GM12878 (cell line): ENCODE data around the gene SUMF1. TPM values are rescaled to one million over a fixed set of nuclear protein-coding genes. Genes with fewer than 3 reads are reported as not detected.

Experiments used
- ATAC-seq: fragments of 200-7000 bp; cut with Tn5 transposase; 3 replicates; pipeline ENCODE4 v1.9.1; 2020; ENCODE audit warnings: mild to moderate bottlenecking, moderate library complexity
- BruUV-seq: library from RNA; stranded (reverse); fragments of 400-500 nt; replicated peaks from 2 replicates; lab custom pipeline; 2021; lab: Mats Ljungman, UMichigan
- CTCF ChIA-PET: fragments of 300-600 bp; sonication (Branson Sonifier 250); formaldehyde crosslinking; extraction: SDS; loops from one replicate; lab custom pipeline; 2021; ENCODE audit warnings: inconsistent platforms; lab: Yijun Ruan, JAX
- POLR2A ChIA-PET: fragments of 350-600 bp; formaldehyde crosslinking; extraction: SDS; loops from one replicate; lab custom pipeline; 2021; ENCODE audit warnings: inconsistent platforms; lab: Charles Lee
- RAD21 ChIA-PET: fragments of 300-600 bp; sonication (Branson Sonifier 250); formaldehyde crosslinking; loops from one replicate; lab custom pipeline; 2023; ENCODE audit warnings: antibody characterized with exemption; ENCODE audit not compliant: unreplicated experiment; lab: Charles Lee
- SMC1A ChIA-PET: fragments of 300-600 bp; sonication (Branson Sonifier 250); formaldehyde crosslinking; loops from one replicate; lab custom pipeline; 2023; ENCODE audit not compliant: unreplicated experiment, uncharacterized antibody; lab: Charles Lee
- DNase-seq: peaks from one replicate; pipeline ENCODE4 v3.0.0-alpha.2; 2011; ENCODE audit warnings: low read depth, low spot score
- FAIRE-seq: peaks from 3 replicates; lab custom pipeline; 2011; peaks lifted over from hg19 to GRCh38; lab: Jason Lieb, UNC
- H2AFZ ChIP-seq: 2 replicates; pipeline ENCODE4 v1.6.0; 2011; ENCODE audit warnings: low read depth, low read length, control low read depth; ENCODE audit not compliant: control insufficient read depth
- H3K27ac ChIP-seq: 2 replicates; pipeline ENCODE4 v1.5.1; 2011; ENCODE audit warnings: control low read depth; ENCODE audit not compliant: control insufficient read depth, insufficient read depth
- H3K27me3 ChIP-seq, 2 experiments: replicated peaks in 1 of 2; 2 replicates each; pipeline versions ENCODE4 v1.6.0 to v1.6.1; 2011; ENCODE audit warnings: low read length in 1 of 2; ENCODE audit not compliant: control insufficient read depth in 2 of 2, insufficient read depth in 2 of 2
- H3K36me3 ChIP-seq, 2 experiments: 2 replicates each; pipeline ENCODE4 v1.5.1; 2011; ENCODE audit warnings: low read length in 1 of 2; ENCODE audit not compliant: control insufficient read depth in 2 of 2, insufficient read depth in 2 of 2
- H3K4me1 ChIP-seq: 2 replicates; pipeline ENCODE4 v1.6.1; 2011; ENCODE audit warnings: mild to moderate bottlenecking, low read length, moderate library complexity, mixed read lengths; ENCODE audit not compliant: control insufficient read depth, insufficient read depth
- H3K4me2 ChIP-seq: 2 replicates; pipeline ENCODE4 v1.6.0; 2011; ENCODE audit warnings: control low read depth; ENCODE audit not compliant: control insufficient read depth, insufficient read depth
- H3K4me3 ChIP-seq: fragments of 200-600 bp; sonication (generic); 2 replicates; pipeline ENCODE4 v1.5.1; 2016
- H3K79me2 ChIP-seq: 2 replicates; pipeline ENCODE4 v1.6.0; 2011; ENCODE audit warnings: low read length; ENCODE audit not compliant: control insufficient read depth, insufficient read depth
- H3K9ac ChIP-seq: 2 replicates; pipeline ENCODE4 v1.8.0; 2011; ENCODE audit warnings: low read length, control low read depth, mixed read lengths; ENCODE audit not compliant: control insufficient read depth, insufficient read depth
- H3K9me3 ChIP-seq: replicated peaks from 3 replicates; pipeline ENCODE4 v1.5.1; 2011; ENCODE audit warnings: mild to moderate bottlenecking, low read length; ENCODE audit not compliant: control insufficient read depth, insufficient read depth
- H4K20me1 ChIP-seq: 2 replicates; pipeline ENCODE4 v1.6.0; 2011; ENCODE audit not compliant: control insufficient read depth, insufficient read depth
- CREB1 ChIP-seq: IDR thresholded peaks from 2 replicates; pipeline ENCODE4 v1.6.1; 2012; ENCODE audit warnings: low read depth, mild to moderate bottlenecking, inconsistent platforms
- ESRRA ChIP-seq: IDR thresholded peaks from 2 replicates; pipeline ENCODE4 v1.6.1; 2012; ENCODE audit warnings: mild to moderate bottlenecking, low read length, improper control_type of control experiment
- NBN ChIP-seq: fragments of 450-650 bp; IDR thresholded peaks from 2 replicates; pipeline ENCODE4 v1.6.1; 2016
- RCOR1 ChIP-seq: conservative IDR thresholded peaks from 2 replicates; pipeline ENCODE4 v1.6.1; 2012; ENCODE audit warnings: low read depth, low read length, improper control_type of control experiment
- RUNX3 ChIP-seq: IDR thresholded peaks from 2 replicates; pipeline ENCODE4 v1.6.1; 2012; ENCODE audit warnings: low read length, inconsistent platforms
- TCF12 ChIP-seq: IDR thresholded peaks from 2 replicates; pipeline ENCODE4 v1.6.1; 2011; ENCODE audit warnings: low read depth, mild to moderate bottlenecking, low read length
- TCF3 ChIP-seq: IDR thresholded peaks from 2 replicates; pipeline ENCODE4 v1.6.1; 2012; ENCODE audit warnings: low read depth, mild to moderate bottlenecking, low read length, borderline replicate concordance; ENCODE audit not compliant: insufficient read depth
- ZNF622 ChIP-seq: fragments of 450-650 bp; IDR thresholded peaks from 2 replicates; pipeline ENCODE4 v1.6.1; 2017; ENCODE audit warnings: mild to moderate bottlenecking, inconsistent platforms
- ZZZ3 ChIP-seq: IDR thresholded peaks from 2 replicates; pipeline ENCODE4 v1.6.1; 2011; ENCODE audit warnings: low read depth; ENCODE audit not compliant: control insufficient read depth, insufficient read length
- WGBS: methylation state at CpG from one replicate; pipeline ENCODE4 v1.1.6; 2016; ENCODE audit warnings: low lambda C conversion rate; ENCODE audit not compliant: insufficient replicate concordance, insufficient coverage; ENCODE audit errors: missing lambda C conversion rate; 5-methylcytosine and 5-hydroxymethylcytosine counted together
- in situ Hi-C: fragments of 300-500 bp; cut with MboI; formaldehyde crosslinking; loops from 9 replicates; pipeline ENCODE4 v1.14.3; 2018; ENCODE audit warnings: mixed read lengths
- intact Hi-C: fragments of 100-400 bp; cut with micrococcal nuclease; formaldehyde crosslinking; loops from one replicate; pipeline ENCODE4 v1.14.2; 2022; ENCODE audit not compliant: unreplicated experiment
- polyA plus RNA-seq, 11 experiments: library from polyadenylated mRNA; depleted of rRNA in 4 of 11; unstranded in 6 of 11; stranded (reverse) in 5 of 11; fragments of >200 nt; fragmentation: Nextera tagmentation in 4 of 11; fragmentation: Illumina TruSeq in 1 of 11; extraction: Ambion mirVana in 4 of 11; extraction: Trizol in 1 of 11; gene quantifications; 1 replicate in 1 of 11; 2 replicates in 10 of 11; pipeline versions ENCODE4 v1.2.1 to v1.2.3, GENCODE V29; 2011 to 2016; ENCODE audit warnings: inconsistent platforms in 2 of 11, missing spikeins in 2 of 11, low read depth in 1 of 11
- total RNA-seq, 4 experiments: library from RNA; depleted of rRNA in 3 of 4; stranded (reverse); fragments of >200 nt in 3 of 4; fragmentation: Illumina TruSeq in 1 of 4; extraction: Trizol in 1 of 4; gene quantifications; 2 replicates each; pipeline versions ENCODE4 v1.2.1 to v1.2.3, GENCODE V29; 2013 to 2021
- TF ChIP-seq, protein P1 (sequence below): IDR thresholded peaks from 2 replicates; pipeline ENCODE4 v1.6.1; 2012; ENCODE audit warnings: mild to moderate bottlenecking, low read depth, low read length
- TF ChIP-seq, protein P2 (sequence below): fragments of 450-650 bp; IDR thresholded peaks from 2 replicates; pipeline ENCODE4 v1.6.1; 2017; ENCODE audit warnings: antibody characterized with exemption, mild to moderate bottlenecking, moderate library complexity
- TF ChIP-seq, protein P3 (sequence below): fragments of 450-650 bp; IDR thresholded peaks from 2 replicates; pipeline ENCODE4 v1.6.1; 2017; ENCODE audit warnings: borderline replicate concordance
- TF ChIP-seq, protein P4 (sequence below): fragments of 450-650 bp; IDR thresholded peaks from 2 replicates; pipeline ENCODE4 v1.6.1; 2016; ENCODE audit warnings: mild to moderate bottlenecking

SUMF1 gene
- total and polyA plus RNA-seq, 10 of the 15 experiments (the other 5 are each of a cell fraction or from before 2014, with no cell fraction given): 3.2 to 14.3 (median 8.5) TPM

DNA sequence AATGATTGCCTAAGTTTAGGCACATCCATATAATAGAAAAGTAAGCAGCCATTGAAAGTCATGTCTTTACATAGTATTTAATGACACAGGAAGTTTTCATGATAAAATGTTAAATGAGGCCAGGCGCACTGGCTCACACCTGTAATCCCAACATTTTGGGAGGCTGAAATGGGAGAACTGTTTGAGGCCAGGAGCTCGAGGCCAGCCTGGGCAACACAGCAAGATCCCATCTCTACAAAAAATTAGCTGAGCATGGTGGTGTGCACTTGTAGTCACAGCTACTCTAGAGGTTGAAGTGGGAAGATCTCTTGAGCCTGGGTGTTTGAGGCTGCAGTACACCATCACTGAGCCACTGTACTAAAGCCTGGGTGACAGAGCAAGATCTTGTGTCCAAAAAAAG, 104.5 kb downstream of the SUMF1 start (continued):
- TF ChIP-seq, protein P1, sequence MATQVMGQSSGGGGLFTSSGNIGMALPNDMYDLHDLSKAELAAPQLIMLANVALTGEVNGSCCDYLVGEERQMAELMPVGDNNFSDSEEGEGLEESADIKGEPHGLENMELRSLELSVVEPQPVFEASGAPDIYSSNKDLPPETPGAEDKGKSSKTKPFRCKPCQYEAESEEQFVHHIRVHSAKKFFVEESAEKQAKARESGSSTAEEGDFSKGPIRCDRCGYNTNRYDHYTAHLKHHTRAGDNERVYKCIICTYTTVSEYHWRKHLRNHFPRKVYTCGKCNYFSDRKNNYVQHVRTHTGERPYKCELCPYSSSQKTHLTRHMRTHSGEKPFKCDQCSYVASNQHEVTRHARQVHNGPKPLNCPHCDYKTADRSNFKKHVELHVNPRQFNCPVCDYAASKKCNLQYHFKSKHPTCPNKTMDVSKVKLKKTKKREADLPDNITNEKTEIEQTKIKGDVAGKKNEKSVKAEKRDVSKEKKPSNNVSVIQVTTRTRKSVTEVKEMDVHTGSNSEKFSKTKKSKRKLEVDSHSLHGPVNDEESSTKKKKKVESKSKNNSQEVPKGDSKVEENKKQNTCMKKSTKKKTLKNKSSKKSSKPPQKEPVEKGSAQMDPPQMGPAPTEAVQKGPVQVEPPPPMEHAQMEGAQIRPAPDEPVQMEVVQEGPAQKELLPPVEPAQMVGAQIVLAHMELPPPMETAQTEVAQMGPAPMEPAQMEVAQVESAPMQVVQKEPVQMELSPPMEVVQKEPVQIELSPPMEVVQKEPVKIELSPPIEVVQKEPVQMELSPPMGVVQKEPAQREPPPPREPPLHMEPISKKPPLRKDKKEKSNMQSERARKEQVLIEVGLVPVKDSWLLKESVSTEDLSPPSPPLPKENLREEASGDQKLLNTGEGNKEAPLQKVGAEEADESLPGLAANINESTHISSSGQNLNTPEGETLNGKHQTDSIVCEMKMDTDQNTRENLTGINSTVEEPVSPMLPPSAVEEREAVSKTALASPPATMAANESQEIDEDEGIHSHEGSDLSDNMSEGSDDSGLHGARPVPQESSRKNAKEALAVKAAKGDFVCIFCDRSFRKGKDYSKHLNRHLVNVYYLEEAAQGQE: no peak
- TF ChIP-seq TCF3 (no peak), ZNF622 (no peak), ZZZ3 (no peak), ESRRA (no peak), RUNX3 (no peak)
- TF ChIP-seq, all 136 proteins: peak for 0

DNA sequence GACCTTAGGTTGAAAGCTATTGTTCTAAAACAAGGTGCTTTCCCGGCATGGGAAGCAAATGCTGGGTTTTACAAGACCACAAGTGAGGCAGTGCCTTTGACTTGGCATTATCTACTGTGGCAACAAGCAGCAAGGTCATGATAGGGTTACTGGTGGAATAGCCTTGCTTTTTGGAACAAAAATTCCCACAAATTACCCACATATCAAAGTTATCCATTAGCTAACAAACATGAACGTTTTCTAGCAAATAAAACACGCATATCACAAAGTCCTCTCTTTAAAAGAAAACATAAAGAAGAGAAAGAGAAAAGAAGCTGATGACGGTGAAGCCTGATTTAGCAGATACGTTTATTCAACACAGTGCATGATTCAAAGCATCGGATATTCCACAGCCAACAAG, 106.3 kb downstream of the SUMF1 start:
- 86% methylated on average over 6 of the region's 6 CpGs for WGBS
- H3K79me2 ChIP-seq: no peaks in the 10 kb centered on the region
- CTCF ChIA-PET: interaction anchor here (1.0 to 1.6 kb wide), 5 partner anchors 10 to 1161 kb away, joined by 3 to 7 read pairs (median 4); no protein-coding TSS in a partner anchor
- H3K27me3 ChIP-seq: no peaks in the 10 kb centered on the region
- H3K4me1 ChIP-seq: no peaks in the 10 kb centered on the region
- in situ Hi-C loops (no loop called here), intact Hi-C loops (no loop called here)
- RAD21 ChIA-PET: interaction anchor here (1.0 to 1.1 kb wide), 3 partner anchors 10 to 109 kb away, joined by 3 to 4 read pairs (median 3); no protein-coding TSS in a partner anchor
- no peaks in the 10 kb centered on the region; a peak in 1 of 4 replicates for H3K36me3 ChIP-seq
- no peak for ATAC-seq
- H3K27ac ChIP-seq: no peak overlapping the region
- H3K4me3 ChIP-seq: no peak overlapping the region
- no peak overlapping the region for H3K4me2 ChIP-seq
- DNase-seq: no peak
- H2AFZ ChIP-seq: no peak overlapping the region
- SMC1A ChIA-PET: interaction anchor here (1.0 to 2.0 kb wide), 3 partner anchors 10 to 135 kb away, joined by 3 to 6 read pairs (median 3); no protein-coding TSS in a partner anchor
- no peaks in the 10 kb centered on the region; the same call in 2 of the 3 replicates for H3K9me3 ChIP-seq
- POLR2A ChIA-PET: no interaction called here
- H3K9ac ChIP-seq: no peak overlapping the region
- no peaks in the 10 kb centered on the region for H4K20me1 ChIP-seq
- BruUV-seq: no TSS peak
- no peak for FAIRE-seq
- no peak for TF ChIP-seq TCF12
- TF ChIP-seq NBN: no peak
- TF ChIP-seq, protein P2, sequence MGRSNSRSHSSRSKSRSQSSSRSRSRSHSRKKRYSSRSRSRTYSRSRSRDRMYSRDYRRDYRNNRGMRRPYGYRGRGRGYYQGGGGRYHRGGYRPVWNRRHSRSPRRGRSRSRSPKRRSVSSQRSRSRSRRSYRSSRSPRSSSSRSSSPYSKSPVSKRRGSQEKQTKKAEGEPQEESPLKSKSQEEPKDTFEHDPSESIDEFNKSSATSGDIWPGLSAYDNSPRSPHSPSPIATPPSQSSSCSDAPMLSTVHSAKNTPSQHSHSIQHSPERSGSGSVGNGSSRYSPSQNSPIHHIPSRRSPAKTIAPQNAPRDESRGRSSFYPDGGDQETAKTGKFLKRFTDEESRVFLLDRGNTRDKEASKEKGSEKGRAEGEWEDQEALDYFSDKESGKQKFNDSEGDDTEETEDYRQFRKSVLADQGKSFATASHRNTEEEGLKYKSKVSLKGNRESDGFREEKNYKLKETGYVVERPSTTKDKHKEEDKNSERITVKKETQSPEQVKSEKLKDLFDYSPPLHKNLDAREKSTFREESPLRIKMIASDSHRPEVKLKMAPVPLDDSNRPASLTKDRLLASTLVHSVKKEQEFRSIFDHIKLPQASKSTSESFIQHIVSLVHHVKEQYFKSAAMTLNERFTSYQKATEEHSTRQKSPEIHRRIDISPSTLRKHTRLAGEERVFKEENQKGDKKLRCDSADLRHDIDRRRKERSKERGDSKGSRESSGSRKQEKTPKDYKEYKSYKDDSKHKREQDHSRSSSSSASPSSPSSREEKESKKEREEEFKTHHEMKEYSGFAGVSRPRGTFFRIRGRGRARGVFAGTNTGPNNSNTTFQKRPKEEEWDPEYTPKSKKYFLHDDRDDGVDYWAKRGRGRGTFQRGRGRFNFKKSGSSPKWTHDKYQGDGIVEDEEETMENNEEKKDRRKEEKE: no peak
- no peak for TF ChIP-seq TCF3
- TF ChIP-seq CREB1: no peak
- TF ChIP-seq, protein P3, sequence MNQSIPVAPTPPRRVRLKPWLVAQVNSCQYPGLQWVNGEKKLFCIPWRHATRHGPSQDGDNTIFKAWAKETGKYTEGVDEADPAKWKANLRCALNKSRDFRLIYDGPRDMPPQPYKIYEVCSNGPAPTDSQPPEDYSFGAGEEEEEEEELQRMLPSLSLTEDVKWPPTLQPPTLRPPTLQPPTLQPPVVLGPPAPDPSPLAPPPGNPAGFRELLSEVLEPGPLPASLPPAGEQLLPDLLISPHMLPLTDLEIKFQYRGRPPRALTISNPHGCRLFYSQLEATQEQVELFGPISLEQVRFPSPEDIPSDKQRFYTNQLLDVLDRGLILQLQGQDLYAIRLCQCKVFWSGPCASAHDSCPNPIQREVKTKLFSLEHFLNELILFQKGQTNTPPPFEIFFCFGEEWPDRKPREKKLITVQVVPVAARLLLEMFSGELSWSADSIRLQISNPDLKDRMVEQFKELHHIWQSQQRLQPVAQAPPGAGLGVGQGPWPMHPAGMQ: no peak
- TF ChIP-seq, protein P4, sequence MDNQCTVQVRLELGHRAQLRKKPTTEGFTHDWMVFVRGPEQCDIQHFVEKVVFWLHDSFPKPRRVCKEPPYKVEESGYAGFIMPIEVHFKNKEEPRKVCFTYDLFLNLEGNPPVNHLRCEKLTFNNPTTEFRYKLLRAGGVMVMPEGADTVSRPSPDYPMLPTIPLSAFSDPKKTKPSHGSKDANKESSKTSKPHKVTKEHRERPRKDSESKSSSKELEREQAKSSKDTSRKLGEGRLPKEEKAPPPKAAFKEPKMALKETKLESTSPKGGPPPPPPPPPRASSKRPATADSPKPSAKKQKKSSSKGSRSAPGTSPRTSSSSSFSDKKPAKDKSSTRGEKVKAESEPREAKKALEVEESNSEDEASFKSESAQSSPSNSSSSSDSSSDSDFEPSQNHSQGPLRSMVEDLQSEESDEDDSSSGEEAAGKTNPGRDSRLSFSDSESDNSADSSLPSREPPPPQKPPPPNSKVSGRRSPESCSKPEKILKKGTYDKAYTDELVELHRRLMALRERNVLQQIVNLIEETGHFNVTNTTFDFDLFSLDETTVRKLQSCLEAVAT: no peak
- TF ChIP-seq RCOR1: no peak
